ENCODE measurements around the gene KIF1A. TPM values are rescaled to one million over a fixed set of nuclear protein-coding genes. Genes with fewer than 3 reads are reported as not detected.
A peak's percentile ranks its signal among the peaks of the same experiment; 100 is the strongest.

KIF1A gene
- total and polyA plus RNA-seq, 10 of the 15 experiments (the other 5 are each of a cell fraction or from before 2014, with no cell fraction given) = 0.04 to 0.95 (median 0.06) TPM; not detected in 5

GRCh38 chr2:240733803-240734495 is 86.1 kb downstream of the KIF1A start:
- DNase-seq (ENCODE audit: low read depth, low spot score) (no peak), FAIRE-seq (no peak), ATAC-seq (peak; percentile 81)
- Histone ChIP-seq H3K79me2 (ENCODE audit: control insufficient read depth, insufficient read depth, low read length) (no peaks in the 10 kb centered on the region), H3K9ac (ENCODE audit: control insufficient read depth, insufficient read depth, low read length) (no peak overlapping the region), H2AFZ (ENCODE audit: control insufficient read depth, low read depth, low read length) (no peak overlapping the region), H3K27ac (ENCODE audit: control insufficient read depth, insufficient read depth) (no peak overlapping the region), H3K4me1 (ENCODE audit: control insufficient read depth, insufficient read depth, low read length) (no peaks in the 10 kb centered on the region), H3K4me2 (ENCODE audit: control insufficient read depth, insufficient read depth) (no peak overlapping the region), H3K27me3 (replicated peaks in 1 of 2; ENCODE audit: control insufficient read depth in 2 of 2, insufficient read depth in 2 of 2, low read length in 1 of 2) (peaks cover 0 to 1% of the 10 kb centered on the region in 2 experiments; a peak in 3 of 4 replicates), H3K36me3 (ENCODE audit: control insufficient read depth in 2 of 2, insufficient read depth in 2 of 2, low read length in 1 of 2) (no peaks in the 10 kb centered on the region), H3K9me3 (replicated peaks; ENCODE audit: control insufficient read depth, insufficient read depth, low read length) (no peaks in the 10 kb centered on the region), H4K20me1 (ENCODE audit: control insufficient read depth, insufficient read depth) (no peaks in the 10 kb centered on the region), H3K4me3 (no peak overlapping the region)
- WGBS (ENCODE audit: insufficient coverage, insufficient replicate concordance, low lambda C conversion rate, missing lambda C conversion rate) = 27% methylated on average over 24 of the region's 24 CpGs
- in situ Hi-C loops (cut with MboI) = no loop called here
- intact Hi-C loops (cut with micrococcal nuclease; ENCODE audit: unreplicated experiment) = loop anchor here (10.0 kb wide), 1 partner anchor 219 kb away; no protein-coding TSS in a partner anchor
- ChIA-PET RAD21 (ENCODE audit: unreplicated experiment) (no interaction called here), SMC1A (ENCODE audit: uncharacterized antibody, unreplicated experiment) (no interaction called here), CTCF (no interaction called here), POLR2A (no interaction called here)
- TF ChIP-seq CTCF (IDR thresholded peaks at IDR 0.05 in 2 of 3, conservative IDR thresholded peaks at IDR 0.05 in 1 of 3; ENCODE audit: control insufficient read depth in 2 of 3, extremely low read depth in 1 of 3, insufficient read depth in 1 of 3, low read depth in 3 of 3, low read length in 3 of 3) (peak; percentile 23 to 42 (median 42)), NKRF (conservative IDR thresholded peaks at IDR 0.05) (no peak), ZNF207 (IDR thresholded peaks at IDR 0.05; ENCODE audit: borderline replicate concordance) (no peak), SREBF1 (IDR thresholded peaks at IDR 0.05; ENCODE audit: low read length) (no peak), CHD2 (IDR thresholded peaks at IDR 0.05; ENCODE audit: borderline replicate concordance, low read depth, low read length) (no peak), POLR2A (IDR thresholded peaks at IDR 0.05; ENCODE audit: low read depth, low read length) (no peak), RAD21 (IDR thresholded peaks at IDR 0.05; ENCODE audit: insufficient read depth, low read depth, low read length) (peak; percentile 44), SMC3 (IDR thresholded peaks at IDR 0.05; ENCODE audit: borderline replicate concordance, low read length) (peak; percentile 34; the same call in 1 of the 2 replicates)
- no TSS peak for BruUV-seq (replicated peaks)
